Thyroid gland (tissue), 4 donors: Measurements from ENCODE around the gene MPP2. TPM values are rescaled to one million over a fixed set of nuclear protein-coding genes. Genes with fewer than 3 reads are reported as not detected.

Experiments used
- DNase-seq, 2 donors: peaks; one replicate each; pipeline ENCODE4 v3.0.0-alpha.2; 2019
- H3K27ac ChIP-seq, 3 donors: fragments of 200-600 bp; sonication (generic); 1 replicate in 2 of 3; 2 replicates in 1 of 3; pipeline ENCODE4 v1.5.1; 2016 to 2019; ENCODE audit warnings: mild to moderate bottlenecking in 1 of 3, moderate library complexity in 1 of 3
- H3K27me3 ChIP-seq: fragments of 200-600 bp; sonication (generic); one replicate; pipeline ENCODE4 v1.5.1; 2019
- H3K36me3 ChIP-seq, 2 donors: fragments of 200-600 bp; sonication (generic); one replicate each; pipeline ENCODE4 v1.5.1; 2016 to 2019
- H3K4me1 ChIP-seq, 2 donors: fragments of 200-600 bp; sonication (generic); one replicate each; pipeline ENCODE4 v1.5.1; 2017 to 2019
- H3K4me3 ChIP-seq, 3 donors: fragments of 200-600 bp; sonication (generic); replicated peaks in 1 of 3; 1 replicate in 2 of 3; 2 replicates in 1 of 3; pipeline ENCODE4 v1.5.1; 2016; ENCODE audit warnings: mild to moderate bottlenecking in 1 of 3
- H3K9me3 ChIP-seq: fragments of 200-600 bp; sonication (generic); one replicate; pipeline ENCODE4 v1.5.1; 2017
- POLR2A ChIP-seq, 2 donors: fragments of 450-650 bp; IDR thresholded peaks; one replicate each; pipeline ENCODE4 v1.6.1; 2017; ENCODE audit warnings: antibody characterized with exemption in 2 of 2, mild to moderate bottlenecking in 2 of 2, moderate library complexity in 1 of 2
- WGBS, 2 donors: methylation state at CpG; one replicate each; pipeline ENCODE4 v1.1.5; 2017; 5-methylcytosine and 5-hydroxymethylcytosine counted together
- intact Hi-C: fragments of 100-400 bp; cut with DNase I; formaldehyde crosslinking; loops from one replicate; pipeline ENCODE4 v1.15.1; 2023
- total RNA-seq, 4 donors: library from RNA; depleted of rRNA; stranded (reverse); fragments of >200 nt; gene quantifications; one replicate each; pipeline ENCODE4 v1.2.3, GENCODE V29; 2016
- TF ChIP-seq, protein P1 (sequence below), 6 experiments: fragments of 200-600 bp in 3 of 6; fragments of 450-650 bp in 3 of 6; sonication (generic) in 3 of 6; IDR thresholded peaks; one replicate each; pipeline ENCODE4 v1.5.1; 2016 to 2019; ENCODE audit warnings: antibody characterized with exemption in 6 of 6, mild to moderate bottlenecking in 2 of 6, inconsistent platforms in 1 of 6, moderate library complexity in 1 of 6

MPP2 gene
- total RNA-seq, 4 donors from 2014 or later, result 6.5 to 30.8 (median 9.0) TPM

GRCh38 chr17:43938838-43939182 is 31.5 kb upstream of the MPP2 start:
- Histone ChIP-seq H3K27ac (no peak overlapping the region), H3K36me3 (no peaks in the 10 kb centered on the region), H3K9me3 (no peaks in the 10 kb centered on the region), H3K4me1 (peaks cover 0 to 18% of the 10 kb centered on the region in 2 donors), H3K4me3 (no peak overlapping the region), H3K27me3 (no peaks in the 10 kb centered on the region)
- no peak for DNase-seq
- no peak for TF ChIP-seq POLR2A (IDR thresholded peaks at IDR 0.05)
- TF ChIP-seq, protein P1, sequence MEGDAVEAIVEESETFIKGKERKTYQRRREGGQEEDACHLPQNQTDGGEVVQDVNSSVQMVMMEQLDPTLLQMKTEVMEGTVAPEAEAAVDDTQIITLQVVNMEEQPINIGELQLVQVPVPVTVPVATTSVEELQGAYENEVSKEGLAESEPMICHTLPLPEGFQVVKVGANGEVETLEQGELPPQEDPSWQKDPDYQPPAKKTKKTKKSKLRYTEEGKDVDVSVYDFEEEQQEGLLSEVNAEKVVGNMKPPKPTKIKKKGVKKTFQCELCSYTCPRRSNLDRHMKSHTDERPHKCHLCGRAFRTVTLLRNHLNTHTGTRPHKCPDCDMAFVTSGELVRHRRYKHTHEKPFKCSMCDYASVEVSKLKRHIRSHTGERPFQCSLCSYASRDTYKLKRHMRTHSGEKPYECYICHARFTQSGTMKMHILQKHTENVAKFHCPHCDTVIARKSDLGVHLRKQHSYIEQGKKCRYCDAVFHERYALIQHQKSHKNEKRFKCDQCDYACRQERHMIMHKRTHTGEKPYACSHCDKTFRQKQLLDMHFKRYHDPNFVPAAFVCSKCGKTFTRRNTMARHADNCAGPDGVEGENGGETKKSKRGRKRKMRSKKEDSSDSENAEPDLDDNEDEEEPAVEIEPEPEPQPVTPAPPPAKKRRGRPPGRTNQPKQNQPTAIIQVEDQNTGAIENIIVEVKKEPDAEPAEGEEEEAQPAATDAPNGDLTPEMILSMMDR (IDR thresholded peaks at IDR 0.05), result no peak
- 78 to 86% methylated on average over 6 of the region's 6 CpGs for WGBS, 2 donors
- intact Hi-C loops, result no loop called here

DNA sequence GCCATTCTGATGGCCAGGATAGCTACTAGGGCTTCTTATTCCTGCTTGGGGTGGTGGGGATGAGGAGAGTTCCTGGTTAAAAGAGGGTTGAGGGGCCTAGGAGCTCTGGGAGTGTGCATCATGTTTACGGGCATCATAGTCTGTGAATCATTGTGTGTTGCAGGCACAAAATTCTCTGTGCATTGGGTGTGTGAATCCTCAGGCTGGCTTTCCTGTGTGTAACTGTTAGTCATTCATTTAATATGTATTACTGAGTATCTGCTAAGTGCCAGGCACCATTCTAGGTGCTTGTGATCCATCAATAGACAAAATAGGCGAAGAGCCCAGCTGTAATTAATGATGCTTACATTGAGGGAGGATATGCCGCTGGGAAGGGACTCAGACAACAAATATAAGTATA is 29.1 kb upstream of the MPP2 start:
- intact Hi-C loops, result no loop called here
- H3K36me3 ChIP-seq, result no peaks in the 10 kb centered on the region
- DNase-seq, result no peak
- H3K9me3 ChIP-seq, result no peaks in the 10 kb centered on the region
- TF ChIP-seq, protein P1 (IDR thresholded peaks at IDR 0.05), result no peak
- TF ChIP-seq POLR2A (IDR thresholded peaks at IDR 0.05), result no peak
- no peak overlapping the region for H3K4me3 ChIP-seq
- WGBS, 2 donors, result 97 to 99% methylated on average over 3 of the region's 3 CpGs
- peaks cover 0 to 18% of the 10 kb centered on the region in 2 donors for H3K4me1 ChIP-seq
- H3K27me3 ChIP-seq, result no peaks in the 10 kb centered on the region
- no peak overlapping the region for H3K27ac ChIP-seq

DNA sequence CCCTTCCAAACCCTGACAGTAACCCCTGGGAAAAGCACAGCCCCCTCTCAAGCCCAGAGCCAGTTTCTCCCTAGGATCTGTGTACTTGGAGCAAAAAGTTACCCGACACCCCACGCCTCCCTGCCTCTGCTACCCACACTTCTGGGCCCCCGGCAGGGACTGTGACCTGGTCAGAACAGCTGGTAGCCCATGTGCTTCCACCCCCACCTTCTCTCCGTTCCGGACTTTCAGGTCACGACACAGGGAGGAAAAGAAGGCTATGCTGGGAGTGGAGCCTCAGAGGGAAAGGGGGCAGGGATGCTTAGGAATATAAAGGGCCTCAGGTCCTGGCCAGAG is 28.6 kb upstream of the MPP2 start:
- Histone ChIP-seq H3K9me3 (no peaks in the 10 kb centered on the region), H3K4me1 (peaks cover 0 to 18% of the 10 kb centered on the region in 2 donors), H3K36me3 (no peaks in the 10 kb centered on the region), H3K27me3 (no peaks in the 10 kb centered on the region), H3K27ac (no peak overlapping the region), H3K4me3 (no peak overlapping the region)
- TF ChIP-seq, protein P1 (IDR thresholded peaks at IDR 0.05), result no peak
- TF ChIP-seq POLR2A (IDR thresholded peaks at IDR 0.05), result no peak
- intact Hi-C loops, result no loop called here
- peak in 1 of 2 donors; percentile 32 for DNase-seq
- 49 to 70% methylated on average over 6 of the region's 6 CpGs for WGBS, 2 donors

DNA sequence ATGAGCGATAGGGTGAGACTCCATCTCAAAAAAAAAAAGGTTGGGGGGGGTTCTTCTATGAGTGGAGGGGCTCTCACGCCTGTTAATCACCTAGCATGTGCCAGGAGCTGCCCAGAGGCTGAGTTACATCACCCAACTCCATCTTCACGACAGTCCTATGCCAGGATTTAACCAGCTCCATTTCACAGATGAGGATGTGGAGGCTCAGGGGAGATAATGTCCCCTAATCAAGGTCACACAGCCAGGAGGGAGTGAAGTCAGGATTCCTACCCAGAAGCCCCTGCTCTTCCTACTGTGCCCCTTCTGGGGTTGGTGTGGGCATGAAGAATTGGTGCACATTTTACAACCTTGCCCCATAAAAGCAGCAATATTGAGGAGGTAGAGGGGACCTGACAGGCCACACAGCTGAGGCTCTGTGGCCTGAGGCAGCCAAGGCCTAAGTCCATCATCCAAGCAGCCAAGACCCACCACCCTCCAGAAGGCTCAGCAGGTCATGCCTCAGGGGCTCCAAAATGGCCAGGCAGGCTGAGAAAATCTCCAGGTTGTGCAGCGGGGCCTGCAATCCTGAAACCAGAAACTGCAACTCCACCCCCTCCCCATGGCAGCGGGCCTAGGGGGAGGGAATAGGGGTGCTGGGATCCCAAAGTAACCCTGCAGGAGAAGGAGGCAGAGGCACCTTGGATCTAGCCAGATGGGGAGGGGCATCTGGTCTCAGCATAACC is 28.0 kb upstream of the MPP2 start:
- peaks cover 0 to 18% of the 10 kb centered on the region in 2 donors for H3K4me1 ChIP-seq
- peak; percentile 20 to 30 for DNase-seq
- 72 to 88% methylated on average over 4 to 5 of the region's 5 CpGs for WGBS, 2 donors
- H3K27ac ChIP-seq, result no peak overlapping the region
- no peaks in the 10 kb centered on the region for H3K36me3 ChIP-seq
- no peaks in the 10 kb centered on the region for H3K9me3 ChIP-seq
- intact Hi-C loops, result no loop called here
- H3K4me3 ChIP-seq, result no peak overlapping the region
- TF ChIP-seq, protein P1 (IDR thresholded peaks at IDR 0.05), result no peak
- TF ChIP-seq POLR2A (IDR thresholded peaks at IDR 0.05), result no peak
- no peaks in the 10 kb centered on the region for H3K27me3 ChIP-seq

DNA sequence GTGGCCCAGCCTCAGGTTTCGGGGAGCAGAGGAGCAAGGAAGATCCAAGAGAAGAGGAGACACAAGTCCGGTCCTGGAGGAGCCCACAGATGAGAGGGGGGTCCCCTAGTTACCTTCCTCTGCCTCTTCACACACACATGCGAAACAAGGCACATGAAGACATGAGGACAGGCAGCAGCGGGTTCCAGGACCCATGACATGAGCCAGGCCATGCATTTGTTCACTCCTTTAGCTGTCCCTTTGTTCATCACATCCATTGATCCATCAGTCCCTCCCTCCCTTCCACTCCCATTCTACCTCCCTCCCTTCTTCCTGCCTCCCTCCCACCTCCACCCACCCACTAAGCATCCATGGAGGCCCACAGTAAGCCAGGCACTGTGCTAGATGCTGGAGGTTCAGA is 25.6 kb upstream of the MPP2 start:
- Histone ChIP-seq H3K9me3 (no peaks in the 10 kb centered on the region), H3K4me1 (peaks cover 0 to 13% of the 10 kb centered on the region in 2 donors), H3K36me3 (no peaks in the 10 kb centered on the region), H3K4me3 (no peak overlapping the region), H3K27ac (no peak overlapping the region), H3K27me3 (no peaks in the 10 kb centered on the region)
- WGBS, 2 donors, result 91 to 94% methylated on average over 4 of the region's 4 CpGs
- intact Hi-C loops, result no loop called here
- no peak for DNase-seq
- TF ChIP-seq POLR2A (IDR thresholded peaks at IDR 0.05), result no peak
- TF ChIP-seq, protein P1 (IDR thresholded peaks at IDR 0.05), result no peak
